HG03432 (cell line): ENCODE measurements around the gene ADAMTSL2.

ENCODE experiments used
- ATAC-seq: cut with Tn5 transposase; IDR thresholded peaks from one replicate; pipeline ENCODE4 v1.9.1; 2021; ENCODE audit warnings: mild to moderate bottlenecking, moderate library complexity; ENCODE audit not compliant: unreplicated experiment

The ADAMTSL2 gene

DNA sequence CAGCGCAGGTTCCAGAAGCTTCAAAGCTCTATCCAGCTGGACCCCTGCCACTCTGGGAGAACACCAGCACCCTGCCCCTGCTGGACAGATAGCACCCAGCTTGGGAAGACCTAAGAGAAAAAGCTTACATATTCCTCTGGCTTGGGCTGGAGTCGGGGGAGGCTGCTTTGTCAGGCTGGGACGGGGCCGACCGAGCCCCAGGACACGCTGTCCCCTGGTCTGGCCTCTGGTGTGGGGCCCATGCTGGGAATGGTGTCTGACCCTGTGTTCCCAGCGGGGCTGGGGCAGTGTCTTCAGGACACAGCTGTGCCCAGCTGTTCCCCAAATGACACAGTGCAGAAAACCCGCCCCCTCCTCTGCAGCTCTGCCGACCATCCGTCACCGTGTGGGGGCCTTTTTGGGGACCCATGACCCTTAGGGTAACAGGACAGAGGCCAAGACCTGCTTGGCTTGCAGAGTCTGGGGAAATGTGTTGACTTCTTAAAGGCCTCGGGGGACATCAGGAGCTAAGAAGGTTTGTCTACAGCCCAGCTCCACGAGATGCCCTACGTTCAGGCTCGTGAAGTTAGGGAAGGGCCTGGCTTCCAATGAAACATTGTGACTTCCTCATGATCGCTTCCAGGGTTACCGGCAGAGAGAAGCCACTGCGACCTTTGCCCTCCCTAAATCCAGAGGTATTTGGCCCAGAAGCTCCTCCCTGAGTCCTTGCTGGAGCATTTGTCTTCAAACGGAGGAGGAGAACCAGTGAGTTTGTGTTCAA, 35.2 kb upstream of the ADAMTSL2 start:
- no peak for ATAC-seq

DNA sequence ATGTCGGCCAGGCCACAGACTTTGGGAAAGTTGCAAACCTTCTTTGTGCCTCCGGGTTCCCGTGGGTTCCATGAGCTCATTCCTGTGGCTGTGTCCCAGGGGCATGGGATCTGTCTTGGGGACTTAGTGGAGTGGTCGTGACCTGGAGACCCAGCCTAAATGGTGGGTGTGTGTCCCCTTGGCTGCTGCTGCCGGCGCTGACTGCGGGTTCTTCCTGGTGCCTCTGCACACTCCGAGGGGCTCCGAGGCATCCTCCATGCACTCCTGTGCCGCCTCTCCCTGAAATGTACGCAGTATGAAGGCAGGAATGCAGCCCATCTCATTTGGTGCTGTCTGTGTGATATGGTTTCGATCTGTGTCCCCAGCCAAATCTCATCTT, 34.6 kb upstream of the ADAMTSL2 start:
- no peak for ATAC-seq

DNA sequence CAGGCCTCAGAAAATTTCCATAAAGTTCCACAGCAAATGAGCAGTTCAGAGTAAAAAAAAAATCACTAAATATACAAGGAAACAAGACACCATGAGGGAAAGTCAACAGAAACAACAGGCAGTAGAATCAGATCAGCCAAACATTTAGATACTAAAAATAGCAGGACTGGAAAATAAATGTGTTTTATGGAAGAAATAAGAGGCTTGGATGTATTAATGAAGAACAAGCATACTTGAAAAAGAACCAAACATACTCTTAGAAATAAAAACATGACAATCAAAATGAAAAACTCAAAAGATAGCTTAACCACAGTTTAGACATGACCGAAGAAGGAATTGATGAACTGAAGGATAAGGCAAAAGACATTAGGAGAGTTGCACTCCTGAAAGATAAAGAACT, 32.4 kb upstream of the ADAMTSL2 start:
- no peak for ATAC-seq

DNA sequence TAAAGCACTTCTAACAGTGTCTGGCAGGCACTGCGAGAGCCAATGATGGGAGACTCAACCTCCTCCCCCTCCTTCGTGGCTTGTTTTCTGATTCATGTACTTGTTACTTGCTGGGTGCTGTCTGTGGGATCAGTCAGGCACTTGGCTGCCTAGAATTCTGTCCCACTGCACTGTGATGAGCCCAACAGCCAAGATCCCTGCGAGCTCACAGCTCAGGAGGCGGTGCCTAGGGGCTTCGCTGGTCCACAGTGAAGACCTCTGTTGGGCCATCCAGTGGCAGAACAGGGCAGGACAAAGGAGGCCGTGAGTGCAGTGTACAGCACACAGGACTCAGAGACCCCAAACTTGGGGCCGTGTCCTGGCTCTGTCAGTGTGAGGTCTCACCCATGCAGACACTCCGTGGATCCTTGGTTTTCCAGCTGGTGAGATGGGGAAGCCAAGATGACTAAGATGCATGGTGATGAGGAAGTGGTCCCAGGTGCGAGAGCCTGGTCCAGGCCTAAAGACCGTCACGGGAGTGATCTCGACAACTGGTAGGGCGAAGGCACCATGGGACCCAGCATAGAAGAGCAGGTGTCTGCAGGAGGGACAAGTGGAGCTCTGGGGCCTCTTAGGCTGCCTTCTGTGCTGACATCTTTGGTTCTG, 29.2 kb upstream of the ADAMTSL2 start:
- ATAC-seq: no peak

DNA sequence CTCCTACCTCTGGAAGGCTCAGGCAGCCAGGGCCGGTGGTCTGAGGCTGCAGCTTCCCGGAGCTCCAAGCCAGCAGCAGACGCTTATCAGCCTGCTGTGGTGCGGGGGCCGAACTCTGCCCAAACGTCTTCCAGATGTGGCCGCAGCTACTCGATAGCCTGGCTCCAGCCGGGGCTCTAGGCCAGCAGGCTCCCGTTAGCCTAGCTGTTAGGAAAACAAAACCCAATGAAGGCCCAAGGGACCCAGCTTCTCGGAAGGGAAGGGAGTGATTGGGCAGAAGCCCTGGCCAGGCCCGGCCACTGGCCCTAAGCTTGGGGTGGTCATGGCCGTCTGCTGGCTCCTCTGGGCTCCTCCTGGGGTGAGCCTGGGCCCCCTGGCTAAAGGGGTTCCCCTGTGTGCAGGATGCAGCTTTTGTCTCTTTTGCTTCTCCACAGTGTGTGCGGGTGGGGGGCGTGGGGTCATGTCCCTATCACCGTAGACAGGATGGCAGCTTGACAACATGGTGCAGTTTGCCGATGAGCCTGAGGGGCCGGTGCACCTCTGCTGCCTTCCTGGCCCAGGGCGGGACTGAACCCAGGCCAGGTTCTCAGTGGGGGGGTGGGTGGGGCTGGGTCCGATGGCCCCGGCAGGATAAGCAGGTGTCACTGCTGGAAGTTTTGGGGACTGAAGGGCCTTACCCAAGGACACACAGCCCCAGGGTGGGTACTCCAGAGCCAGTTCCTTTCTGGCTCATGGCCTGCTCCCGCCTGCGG, 28.4 kb upstream of the ADAMTSL2 start:
- ATAC-seq: no peak

DNA sequence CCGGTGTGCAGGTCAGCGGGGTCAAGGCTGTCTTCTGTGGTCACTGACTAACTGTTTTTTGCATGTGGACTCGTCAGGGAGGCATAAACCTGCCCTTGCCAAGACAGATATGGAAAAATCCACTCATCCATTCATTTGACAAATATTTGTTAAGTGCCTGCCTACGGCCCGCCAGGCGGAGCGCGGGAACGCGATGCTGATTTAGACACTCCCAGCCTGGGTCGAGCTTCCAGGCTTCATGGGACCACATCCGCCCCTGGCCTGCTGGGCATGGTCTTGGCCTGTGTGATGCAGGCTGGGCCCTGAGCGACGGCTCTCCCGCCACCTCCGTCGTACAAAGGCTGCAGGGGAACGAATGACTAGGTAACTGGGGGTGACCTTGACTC, 27.9 kb upstream of the ADAMTSL2 start:
- no peak for ATAC-seq

DNA sequence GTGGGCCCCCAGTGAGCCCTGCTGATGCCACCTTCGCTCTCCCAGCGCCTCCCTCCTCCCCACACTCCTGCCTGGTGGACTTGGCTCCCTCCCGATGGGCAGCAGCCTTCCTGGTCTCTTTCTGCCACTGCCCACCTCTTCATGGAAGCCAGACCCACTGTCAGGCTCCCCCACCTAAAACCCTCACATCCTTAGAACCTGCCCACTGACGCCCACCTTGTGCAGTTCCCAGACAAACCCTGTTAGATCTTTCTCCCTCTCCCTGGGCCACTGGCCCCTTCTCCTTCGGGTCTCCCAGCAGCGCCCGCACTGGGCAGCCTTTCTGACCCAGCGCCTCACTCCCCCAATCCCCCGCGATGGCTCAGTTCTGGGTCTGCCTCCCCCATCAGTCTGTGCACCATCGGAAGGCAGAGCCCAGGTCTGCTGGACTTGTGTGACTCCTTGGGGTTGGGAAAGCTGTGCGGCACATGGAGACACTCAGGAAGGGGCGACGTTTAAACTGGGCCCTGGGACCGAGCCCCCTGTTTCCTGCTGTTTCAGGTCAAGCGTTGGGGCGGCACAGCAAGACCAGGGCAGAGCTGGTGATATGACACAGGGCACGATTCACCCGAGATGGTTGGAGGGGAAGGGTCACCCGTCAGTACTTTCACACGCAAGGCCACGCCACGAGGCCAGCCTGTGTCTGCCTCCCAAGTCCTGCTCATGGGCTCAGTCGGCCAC, 27.1 kb upstream of the ADAMTSL2 start:
- no peak for ATAC-seq

DNA sequence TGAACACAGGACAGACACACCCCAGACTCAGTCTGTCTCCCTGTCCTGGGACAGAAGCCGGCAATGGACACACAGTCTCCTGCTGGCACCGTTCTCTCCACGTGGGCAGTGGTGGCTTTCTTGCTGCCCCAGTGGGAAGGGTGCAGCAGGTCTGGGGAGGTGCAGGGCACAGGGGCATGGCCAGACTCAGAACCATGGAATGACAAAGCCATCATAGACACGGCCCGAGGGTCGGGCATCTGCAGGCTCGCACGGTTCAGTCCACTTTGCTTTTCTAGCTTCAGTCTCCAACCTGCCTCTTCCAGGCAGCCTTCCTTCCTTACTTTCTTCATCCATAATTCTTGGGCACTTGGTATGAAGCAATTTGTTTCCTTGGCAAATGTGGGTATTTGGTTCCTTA, 26.5 kb upstream of the ADAMTSL2 start:
- no peak for ATAC-seq

DNA sequence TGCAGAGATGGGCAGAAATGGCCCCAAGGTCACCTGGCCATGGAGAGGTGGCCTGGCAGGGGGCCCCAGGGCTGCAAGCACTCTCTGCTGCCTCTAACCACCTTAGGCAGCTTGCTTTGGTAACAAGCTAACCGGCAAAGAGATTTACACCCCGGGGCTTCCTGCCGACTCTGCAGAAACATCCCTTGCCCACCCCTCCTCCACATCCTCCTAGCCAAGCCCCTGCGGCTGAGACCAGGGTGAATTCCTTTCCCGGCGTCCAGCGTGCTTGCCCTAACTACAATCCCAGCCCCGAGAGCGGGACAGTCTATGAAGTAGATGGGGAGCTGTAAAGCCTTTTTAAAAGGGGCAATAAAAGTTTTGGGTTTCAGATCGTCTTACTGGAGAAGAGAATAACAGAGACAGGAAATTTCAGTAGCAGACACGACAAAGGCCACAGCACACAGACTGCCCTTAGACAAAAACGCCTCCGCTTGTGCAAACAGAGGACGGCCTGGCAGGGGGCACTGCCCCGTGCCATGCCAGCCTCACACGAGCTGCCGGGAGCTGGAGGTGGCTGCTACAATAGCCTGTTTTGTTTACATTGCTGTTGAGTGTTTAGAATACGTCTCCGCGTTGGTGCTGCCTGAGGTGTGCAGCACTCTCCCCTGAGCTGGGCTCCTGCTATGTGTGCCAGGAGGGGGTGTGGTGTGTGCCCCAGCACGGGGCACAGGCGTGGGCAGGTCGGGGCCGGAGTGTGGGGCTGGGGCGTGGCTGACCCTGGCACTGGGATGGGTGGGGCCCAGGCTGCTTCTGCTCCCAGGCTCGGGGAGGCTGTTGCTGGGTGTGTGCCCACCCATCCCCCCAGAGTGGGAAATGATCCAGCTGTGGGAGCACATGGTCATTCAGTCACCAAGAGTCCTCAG, 25.1 kb upstream of the ADAMTSL2 start:
- no peak for ATAC-seq

DNA sequence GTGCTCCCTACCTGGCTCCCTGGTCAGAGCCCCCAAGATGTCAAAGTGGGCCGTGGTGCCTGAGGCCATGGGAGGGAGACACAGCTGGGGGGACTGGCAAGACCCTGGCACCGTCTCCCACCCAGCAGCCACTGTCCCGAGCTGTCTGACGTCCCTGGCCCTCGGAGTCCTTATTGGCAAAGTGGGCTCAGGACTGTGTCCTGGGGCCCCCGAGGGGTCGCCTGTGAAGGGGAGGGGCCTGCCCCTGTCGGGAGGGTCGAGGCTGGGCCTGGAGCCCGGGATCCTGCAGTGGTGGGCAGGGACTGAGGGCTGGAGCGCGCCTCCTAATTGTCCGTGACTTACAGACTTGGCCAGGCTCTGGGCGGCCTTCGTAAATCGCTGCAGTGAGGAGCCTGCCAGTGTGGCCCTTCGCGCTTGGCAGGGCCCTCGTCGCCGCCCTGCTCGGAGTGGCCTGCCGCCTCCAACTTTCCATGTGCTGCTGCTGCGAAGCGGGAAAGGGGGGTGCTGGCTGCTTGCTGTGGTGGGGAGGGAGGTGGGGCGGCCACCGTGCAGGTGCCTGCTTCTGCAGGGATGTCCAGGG, 23.5 kb upstream of the ADAMTSL2 start:
- no peak for ATAC-seq

DNA sequence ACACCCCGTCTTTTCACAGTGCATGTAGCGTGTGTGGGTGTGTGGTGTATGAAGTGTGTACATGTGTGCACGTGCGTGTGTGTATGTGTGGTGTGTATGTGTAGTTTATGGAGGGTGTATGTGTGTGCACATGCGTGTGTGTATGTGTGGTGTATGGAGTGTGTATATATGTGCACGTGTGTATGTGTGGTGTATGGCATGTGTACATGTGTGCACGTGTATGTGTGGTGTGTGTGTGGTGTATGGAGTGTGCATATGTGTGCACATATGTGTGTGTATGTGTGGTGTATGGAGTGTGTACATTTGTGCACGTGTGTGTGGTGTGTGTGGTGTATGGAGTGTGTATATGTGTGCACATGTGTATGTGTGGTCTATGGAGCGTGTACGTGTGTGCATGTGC, 22.9 kb upstream of the ADAMTSL2 start:
- ATAC-seq: no peak

DNA sequence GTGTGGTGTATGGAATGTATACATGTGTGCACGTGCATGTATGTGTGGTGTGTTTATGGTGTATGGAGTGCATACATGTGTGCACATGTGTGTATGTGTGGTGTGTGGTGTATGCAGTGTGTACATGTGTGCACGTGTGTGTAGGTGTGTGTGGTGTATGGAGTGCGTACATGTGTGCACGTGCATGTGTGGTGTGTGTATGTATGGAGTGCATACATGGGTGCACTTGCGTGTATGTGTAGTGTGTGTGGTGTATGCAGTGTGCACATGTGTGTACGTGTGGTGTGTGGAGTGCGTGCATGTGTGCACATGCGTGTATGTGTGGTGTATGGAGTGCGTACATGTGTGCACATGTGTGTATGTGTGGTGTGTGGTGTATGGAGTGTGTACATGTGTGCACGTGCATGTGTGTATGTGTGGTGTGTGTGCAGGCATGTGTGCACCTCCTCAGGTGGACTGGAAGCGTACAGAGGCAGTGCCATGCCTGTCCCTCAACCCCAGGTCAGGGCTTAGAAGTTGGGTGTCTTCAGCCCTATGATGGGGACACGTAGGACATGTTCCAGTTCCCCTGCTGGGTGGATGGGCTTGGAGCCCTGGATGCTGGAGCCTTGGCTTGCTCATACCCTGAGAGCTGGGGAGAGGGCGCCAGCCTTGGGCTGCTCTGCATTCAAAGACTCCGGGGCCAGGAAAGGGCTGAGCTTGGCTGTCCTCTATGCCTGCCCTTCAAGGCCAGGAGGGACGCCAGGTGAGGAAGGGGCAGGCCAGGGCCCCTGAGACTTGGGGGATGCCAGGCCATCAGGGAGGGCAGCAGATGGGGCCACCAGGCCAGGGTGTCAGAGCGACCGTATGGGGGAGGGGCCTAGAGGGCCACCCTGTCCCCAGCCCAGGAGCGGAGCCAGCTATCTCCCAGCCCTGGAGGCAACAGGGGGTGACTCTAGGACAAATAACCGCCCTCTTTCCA, 22.0 kb upstream of the ADAMTSL2 start:
- no peak for ATAC-seq

DNA sequence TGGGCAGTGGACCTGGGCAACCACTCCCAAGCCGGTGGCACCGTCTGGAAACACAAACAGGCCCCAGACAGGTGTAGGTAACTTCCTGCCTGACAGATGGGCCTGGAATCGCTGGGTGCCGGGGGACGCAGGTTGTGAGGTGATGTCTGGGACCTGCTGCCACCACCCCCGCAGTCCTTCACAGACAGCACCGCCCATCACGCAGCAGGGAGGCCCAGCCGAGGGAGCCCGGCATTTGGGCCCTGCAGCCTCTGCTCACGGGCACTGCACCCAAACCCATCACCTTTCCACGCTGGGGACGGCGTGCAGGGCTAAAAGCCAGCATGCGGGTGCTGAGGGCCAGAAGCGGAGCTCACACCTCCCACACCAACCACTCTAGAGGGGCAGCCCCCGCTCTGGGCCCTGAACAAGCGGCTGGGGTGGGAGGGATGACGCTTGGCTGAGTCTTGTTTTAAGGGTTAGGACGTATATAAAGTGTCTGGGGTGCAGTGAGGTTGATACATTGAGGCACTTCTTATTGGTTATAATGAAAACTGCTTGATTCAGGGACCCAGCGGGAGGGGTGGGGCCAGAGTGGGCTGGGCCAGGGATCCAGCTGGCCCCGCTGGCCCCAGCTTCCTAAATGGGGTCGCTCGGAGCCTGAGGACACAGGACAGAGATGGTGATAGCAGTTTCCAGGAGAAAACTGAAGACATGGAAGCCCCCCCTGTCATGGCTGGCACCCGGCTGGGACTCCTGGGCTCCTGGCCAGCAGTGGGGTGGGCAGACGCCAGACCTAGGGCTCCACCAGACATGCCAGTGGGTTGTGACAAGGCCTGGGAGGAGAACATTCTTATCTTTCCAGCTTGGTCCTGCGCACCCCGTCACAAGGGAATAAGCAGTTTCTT, 21.0 kb upstream of the ADAMTSL2 start:
- ATAC-seq: no peak

DNA sequence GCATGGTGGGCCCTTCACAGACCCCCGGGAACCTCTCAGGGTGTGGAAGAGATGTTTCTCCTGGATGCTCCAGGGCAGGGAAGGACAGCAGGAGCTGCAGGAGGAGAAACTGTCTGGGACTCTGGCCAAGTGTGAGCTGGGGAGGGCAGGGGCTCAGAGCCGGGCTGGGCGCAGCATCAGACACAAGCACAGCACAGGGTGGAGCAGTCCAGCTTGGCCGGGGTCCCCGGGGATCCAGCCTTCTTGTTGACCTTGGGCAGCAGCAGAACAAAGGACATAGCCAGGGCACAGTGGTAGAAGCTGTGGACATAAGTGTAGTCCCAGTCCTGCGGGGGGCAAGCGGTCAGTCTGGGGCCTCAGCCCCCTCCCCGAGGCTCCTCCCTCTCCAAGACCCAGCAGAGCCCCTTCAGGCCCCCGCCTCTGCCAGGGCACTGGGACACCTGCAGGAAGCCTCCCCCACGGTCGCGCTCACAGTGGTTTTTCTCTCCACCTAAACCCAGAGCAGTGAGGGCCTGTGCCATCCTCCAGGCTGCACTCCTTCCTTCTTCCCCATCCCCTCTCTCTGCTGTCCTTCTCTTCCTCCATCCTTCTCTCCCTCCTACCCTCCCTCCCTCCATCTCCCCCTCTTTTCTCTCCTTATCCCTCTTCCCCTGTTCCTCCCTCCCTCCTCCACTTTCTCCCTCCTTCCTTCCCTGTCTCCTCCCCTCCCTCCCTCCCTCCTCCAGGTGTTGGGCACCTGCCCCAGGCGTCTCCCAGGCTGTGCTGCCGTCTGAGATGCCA, 19.9 kb upstream of the ADAMTSL2 start:
- no peak for ATAC-seq

DNA sequence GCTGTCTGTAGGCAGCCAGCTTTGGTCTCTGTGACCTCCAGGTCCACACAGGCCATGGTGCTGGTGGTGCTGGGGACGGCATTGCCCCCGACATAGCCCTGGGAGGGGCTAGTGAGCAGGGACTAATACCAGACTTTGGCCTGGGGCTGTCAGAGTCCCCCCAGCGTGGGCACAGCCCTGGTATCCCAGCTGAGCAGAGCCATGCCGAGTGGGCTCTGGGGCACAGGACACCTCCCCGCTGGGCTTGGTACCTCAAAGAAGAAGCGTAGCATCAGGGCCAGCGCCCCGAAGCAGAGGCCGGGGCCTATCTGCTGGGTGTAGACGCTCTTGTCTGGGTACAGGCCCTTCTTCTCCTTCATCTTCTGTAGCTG, 19.3 kb upstream of the ADAMTSL2 start:
- ATAC-seq: no peak

DNA sequence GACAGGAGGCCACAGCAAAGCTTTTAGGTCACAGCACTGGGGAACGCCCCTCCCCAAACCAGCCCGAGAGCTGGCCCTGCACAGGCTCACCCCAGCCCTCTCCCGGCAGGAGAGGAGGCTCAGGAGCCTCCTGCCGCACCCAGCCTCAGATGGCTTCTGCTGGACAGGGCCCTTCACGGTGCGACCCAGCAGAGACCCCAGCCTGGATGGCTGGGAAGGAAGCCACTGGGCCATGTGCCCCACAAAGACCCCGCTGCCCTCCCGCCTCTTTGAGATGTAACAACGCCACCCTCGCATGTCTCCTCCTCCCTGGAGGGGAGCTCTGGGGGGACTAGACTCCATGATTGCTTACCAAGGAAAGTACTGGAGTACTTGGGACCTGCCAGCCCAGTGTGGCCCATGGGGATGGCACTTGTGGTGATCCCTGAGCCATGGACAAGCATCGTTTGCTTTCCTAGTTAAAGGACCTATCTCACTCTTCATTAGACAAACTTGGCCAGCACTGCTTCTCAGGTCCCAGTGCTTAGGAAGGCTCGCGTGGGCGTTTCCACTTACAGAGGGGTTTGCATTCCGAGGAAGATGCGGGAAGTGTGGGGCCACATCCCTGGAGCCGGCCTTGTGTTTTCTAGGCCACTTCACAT, 18.8 kb upstream of the ADAMTSL2 start:
- ATAC-seq: no peak
